CD14-positive monocyte (primary cell): ENCODE data around the gene POLRMT. TPM values are rescaled to one million over a fixed set of nuclear protein-coding genes. Genes with fewer than 3 reads are reported as not detected.

ENCODE experiments used
- DNase-seq, 3 donors: peaks; one replicate each; pipeline ENCODE4 v3.0.0-alpha.2; 2011 to 2022
- H2AFZ ChIP-seq: 2 replicates; pipeline ENCODE4 v1.6.0; 2012; ENCODE audit warnings: mild to moderate bottlenecking, low read depth, low read length, inconsistent platforms; ENCODE audit not compliant: insufficient read depth, poor library complexity, severe bottlenecking
- H3K27ac ChIP-seq, 2 donors: 1 replicate in 1 of 2; 2 replicates in 1 of 2; pipeline ENCODE4 v1.5.1; 2012 to 2013; ENCODE audit warnings: low read length in 2 of 2, control low read depth in 1 of 2, inconsistent platforms in 1 of 2, low read depth in 1 of 2, mild to moderate bottlenecking in 1 of 2
- H3K27me3 ChIP-seq, 2 donors: one replicate each; pipeline versions ENCODE4 v1.6.0 to v1.6.1; 2011 to 2013; ENCODE audit warnings: low read length in 2 of 2; ENCODE audit not compliant: control insufficient read depth in 2 of 2, insufficient read depth in 2 of 2
- H3K36me3 ChIP-seq, 2 donors: replicated peaks in 1 of 2; 1 replicate in 1 of 2; 2 replicates in 1 of 2; pipeline versions ENCODE4 v1.5.1 to v1.6.1; 2012 to 2013; ENCODE audit warnings: low read length in 2 of 2, control low read depth in 1 of 2, inconsistent platforms in 1 of 2, mild to moderate bottlenecking in 1 of 2; ENCODE audit not compliant: insufficient read depth in 2 of 2, control insufficient read depth in 1 of 2
- H3K4me1 ChIP-seq, 2 donors: 1 replicate in 1 of 2; 2 replicates in 1 of 2; pipeline versions ENCODE4 v1.5.1 to v1.6.1; 2012 to 2013; ENCODE audit warnings: low read length in 2 of 2, control low read depth in 1 of 2, inconsistent platforms in 1 of 2, mild to moderate bottlenecking in 1 of 2, moderate library complexity in 1 of 2; ENCODE audit not compliant: insufficient read depth in 2 of 2, control insufficient read depth in 1 of 2
- H3K4me2 ChIP-seq: replicated peaks from 2 replicates; pipeline ENCODE3; 2012; ENCODE audit warnings: low read length, moderate library complexity, mild to moderate bottlenecking; ENCODE audit not compliant: poor library complexity, severe bottlenecking; ENCODE audit errors: extremely low read depth
- H3K4me3 ChIP-seq, 3 experiments: fragments of 200-600 bp in 1 of 3; sonication (generic) in 1 of 3; replicated peaks in 1 of 3; 1 replicate in 2 of 3; 2 replicates in 1 of 3; pipeline ENCODE4 v1.5.1; 2011 to 2013; ENCODE audit warnings: low read length in 3 of 3, mild to moderate bottlenecking in 3 of 3, control low read depth in 2 of 3, low read depth in 2 of 3, inconsistent platforms in 1 of 3, moderate library complexity in 1 of 3
- H3K79me2 ChIP-seq: 2 replicates; pipeline ENCODE4 v1.6.0; 2012; ENCODE audit warnings: mild to moderate bottlenecking, control low read depth, inconsistent platforms, low read length, moderate library complexity; ENCODE audit not compliant: insufficient read depth
- H3K9ac ChIP-seq: 2 replicates; pipeline ENCODE4 v1.6.0; 2017; ENCODE audit warnings: low read length, mild to moderate bottlenecking; ENCODE audit not compliant: insufficient read depth, poor library complexity, severe bottlenecking
- H3K9me3 ChIP-seq, 2 donors: replicated peaks in 1 of 2; 1 replicate in 1 of 2; 2 replicates in 1 of 2; pipeline versions ENCODE4 v1.5.1 to v1.6.1; 2012 to 2013; ENCODE audit warnings: low read length in 2 of 2, control low read depth in 1 of 2; ENCODE audit not compliant: control insufficient read depth in 1 of 2, insufficient read depth in 1 of 2
- H4K20me1 ChIP-seq: 2 replicates; pipeline ENCODE4 v1.6.0; 2012; ENCODE audit warnings: mild to moderate bottlenecking, low read length, control low read depth, moderate library complexity; ENCODE audit not compliant: insufficient read depth
- H3K27ac Mint-ChIP-seq, 7 donors: one replicate each; pipeline ENCODE4 v1.8.0; 2020; ENCODE audit warnings: mild to moderate bottlenecking in 7 of 7, mixed read lengths in 7 of 7, moderate library complexity in 6 of 7, inconsistent platforms in 2 of 7
- H3K27me3 Mint-ChIP-seq, 3 donors: one replicate each; pipeline ENCODE4 v1.8.0; 2021 to 2022; ENCODE audit warnings: low read depth in 3 of 3, mild to moderate bottlenecking in 3 of 3, mixed read lengths in 3 of 3, moderate library complexity in 3 of 3, inconsistent platforms in 1 of 3
- H3K36me3 Mint-ChIP-seq, 2 donors: one replicate each; pipeline ENCODE4 v1.8.0; 2020; ENCODE audit warnings: mixed read lengths in 2 of 2, inconsistent platforms in 1 of 2, mild to moderate bottlenecking in 1 of 2
- H3K4me1 Mint-ChIP-seq: one replicate; pipeline ENCODE4 v1.8.0; 2020; ENCODE audit warnings: mild to moderate bottlenecking, mixed read lengths
- H3K4me3 Mint-ChIP-seq, 2 donors: one replicate each; pipeline ENCODE4 v1.8.0; 2020; ENCODE audit warnings: mild to moderate bottlenecking in 2 of 2, mixed read lengths in 2 of 2, moderate library complexity in 1 of 2
- H3K9me3 Mint-ChIP-seq, 7 donors: one replicate each; pipeline ENCODE4 v1.8.0; 2020 to 2022; ENCODE audit warnings: mixed read lengths in 7 of 7, mild to moderate bottlenecking in 6 of 7, moderate library complexity in 6 of 7, inconsistent platforms in 2 of 7
- CTCF ChIP-seq: fragments of 200-600 bp; IDR thresholded peaks from one replicate; pipeline ENCODE4 v1.8.0; 2022; ENCODE audit warnings: antibody characterized with exemption, mild to moderate bottlenecking
- WGBS: methylation state at CpG from one replicate; pipeline ENCODE4 v1.1.5; 2013; ENCODE audit warnings: missing lambda C conversion rate; ENCODE audit not compliant: insufficient coverage; 5-methylcytosine and 5-hydroxymethylcytosine counted together
- intact Hi-C, 2 donors: fragments of 100-400 bp; cut with micrococcal nuclease; formaldehyde crosslinking; loops; one replicate each; pipeline versions ENCODE4 v1.15.0 to v1.15.1; 2023
- polyA plus RNA-seq, 3 donors: library from polyadenylated mRNA; depleted of rRNA in 1 of 3; unstranded in 2 of 3; stranded (reverse) in 1 of 3; fragments of 300-500 nt in 2 of 3; fragments of >200 nt in 1 of 3; fragmentation: Illumina TruSeq in 2 of 3; gene quantifications; 1 replicate in 2 of 3; 2 replicates in 1 of 3; pipeline ENCODE4 v1.2.3, GENCODE V29; 2012 to 2021

Gene POLRMT
- polyA plus RNA-seq, 3 donors: 16.2 to 40.5 (median 17.6) TPM

GRCh38 chr19:590396-590745 lies 43.0 kb downstream of the POLRMT start:
- 2% methylated on average over 49 of the region's 50 CpGs for WGBS
- peaks cover 0 to 12% of the 10 kb centered on the region in 2 donors for H3K9me3 ChIP-seq
- H3K4me3 ChIP-seq: no peak overlapping the region
- peaks cover 5% of the 10 kb centered on the region for H3K4me1 Mint-ChIP-seq
- H3K36me3 ChIP-seq: no peaks in the 10 kb centered on the region
- no peaks in the 10 kb centered on the region for H4K20me1 ChIP-seq
- H3K27me3 ChIP-seq: peaks cover 13 to 57% of the 10 kb centered on the region in 2 donors
- no peaks in the 10 kb centered on the region for H3K4me1 ChIP-seq
- peaks cover 54 to 83% (median 71%) of the 10 kb centered on the region in 3 donors for H3K27me3 Mint-ChIP-seq
- H3K27ac Mint-ChIP-seq: no peak overlapping the region
- intact Hi-C loops: no loop called here
- no peak for DNase-seq
- H2AFZ ChIP-seq: no peak overlapping the region
- H3K9ac ChIP-seq: no peak overlapping the region
- peaks cover 0 to 18% (median 7%) of the 10 kb centered on the region in 7 donors for H3K9me3 Mint-ChIP-seq
- H3K79me2 ChIP-seq: no peaks in the 10 kb centered on the region
- H3K27ac ChIP-seq: no peak overlapping the region
- no peak for TF ChIP-seq CTCF
- peak overlapping the region in 1 of 2 donors; percentile 21 for H3K4me3 Mint-ChIP-seq
- no peaks in the 10 kb centered on the region for H3K36me3 Mint-ChIP-seq
- no peak overlapping the region for H3K4me2 ChIP-seq

GRCh38 chr19:589693-590395 lies 43.5 kb downstream of the POLRMT start, which contains the start of gene HCN2:
TSS of gene HCN2 (plus strand) at chr19:589881. CDS start at chr19:589946, 65 bp downstream.
- Histone ChIP-seq H3K27me3 (peaks cover 13 to 57% of the 10 kb centered on the region in 2 donors), H3K4me1 (no peaks in the 10 kb centered on the region), H2AFZ (no peak within 1 kb of the TSS), H3K27ac (no peak within 1 kb of the TSS), H3K4me3 (no peak within 1 kb of the TSS), H3K4me2 (no peak within 1 kb of the TSS), H3K9ac (no peak within 1 kb of the TSS), H3K79me2 (no peaks in the 10 kb centered on the region), H4K20me1 (peaks cover under 1% of the 10 kb centered on the region), H3K36me3 (no peaks in the 10 kb centered on the region), H3K9me3 (peaks cover 0 to 12% of the 10 kb centered on the region in 2 donors)
- Mint-ChIP-seq H3K9me3 (peaks cover 0 to 18% (median 7%) of the 10 kb centered on the region in 7 donors), H3K4me1 (peaks cover 5% of the 10 kb centered on the region), H3K27me3 (peaks cover 52 to 84% (median 70%) of the 10 kb centered on the region in 3 donors), H3K27ac (no peak within 1 kb of the TSS), H3K4me3 (peak within 1 kb of the TSS in 1 of 2 donors; percentile 76), H3K36me3 (no peaks in the 10 kb centered on the region)
- under 1% methylated on average over 86 of the region's 132 CpGs for WGBS
- intact Hi-C loops: no loop called here
- TF ChIP-seq CTCF: no peak
- no peak for DNase-seq
